Adrenal gland (tissue), 12 donors: ENCODE measurements around the gene RPL28. TPM values are rescaled to one million over a fixed set of nuclear protein-coding genes. Genes with fewer than 3 reads are reported as not detected.
"Not testable (repeated sequence)": the region's sequence is repeated elsewhere in the genome, so short reads cannot be mapped to it uniquely, and the experiment has no call there.

Source experiments
- DNase-seq, 7 donors: peaks; one replicate each; pipeline ENCODE4 v3.0.0-alpha.2; 2019 to 2020
- H3K27ac ChIP-seq, 5 donors: fragments of 200-600 bp; sonication (generic) in 4 of 5; 1 replicate in 3 of 5; 2 replicates in 2 of 5; pipeline versions ENCODE4 v1.5.1 to v1.8.0; 2016 to 2020; ENCODE audit warnings: mild to moderate bottlenecking in 1 of 5
- H3K27me3 ChIP-seq: fragments of 200-600 bp; 2 replicates; pipeline ENCODE4 v1.8.0; 2021
- H3K36me3 ChIP-seq, 2 donors: fragments of 200-600 bp; replicated peaks in 1 of 2; 1 replicate in 1 of 2; 2 replicates in 1 of 2; pipeline versions ENCODE4 v1.5.1 to v1.8.0; 2018 to 2022
- H3K4me1 ChIP-seq, 2 donors: fragments of 200-600 bp; replicated peaks in 1 of 2; 1 replicate in 1 of 2; 2 replicates in 1 of 2; pipeline versions ENCODE4 v1.5.1 to v1.8.0; 2018 to 2021
- H3K4me3 ChIP-seq, 4 donors: fragments of 200-600 bp; sonication (generic) in 3 of 4; one replicate each; pipeline ENCODE4 v1.5.1; 2016 to 2018
- H3K9me3 ChIP-seq, 3 donors: fragments of 200-600 bp; sonication (generic) in 1 of 3; replicated peaks in 1 of 3; 1 replicate in 2 of 3; 2 replicates in 1 of 3; pipeline versions ENCODE4 v1.5.1 to v1.8.0; 2016 to 2021
- CTCF ChIP-seq, 6 experiments: fragments of 450-650 bp in 4 of 6; fragments of 200-600 bp in 2 of 6; sonication (generic) in 1 of 6; IDR thresholded peaks; 1 replicate in 5 of 6; 2 replicates in 1 of 6; pipeline versions ENCODE4 v1.5.1 to v1.8.0; 2016 to 2021; ENCODE audit warnings: antibody characterized with exemption in 6 of 6, mild to moderate bottlenecking in 2 of 6, moderate library complexity in 1 of 6
- POLR2A ChIP-seq, 2 donors: fragments of 450-650 bp; IDR thresholded peaks; one replicate each; pipeline ENCODE4 v1.6.1; 2017; ENCODE audit warnings: antibody characterized with exemption in 2 of 2, mild to moderate bottlenecking in 2 of 2, moderate library complexity in 1 of 2
- WGBS, 4 donors: extraction: QIAGEN DNeasy Blood & Tissue Kit in 2 of 4; methylation state at CpG; one replicate each; pipeline versions ENCODE4 v1.1.5 to v1.1.7; 2013 to 2017; 5-methylcytosine and 5-hydroxymethylcytosine counted together
- intact Hi-C, 2 donors: fragments of 100-400 bp; cut with DNase I; formaldehyde crosslinking; loops; one replicate each; pipeline versions ENCODE4 v1.14.1 to v1.15.0; 2022 to 2023
- polyA plus RNA-seq, 3 donors: library from polyadenylated mRNA; stranded (reverse); fragments of 200-250 nt in 2 of 3; fragments of 350-450 nt in 1 of 3; fragmentation: Illumina TruSeq in 1 of 3; extraction: RNeasy Lipid Tissue Mini Kit (QIAGEN cat#74804) in 1 of 3; gene quantifications; one replicate each; pipeline ENCODE4 v1.2.3, GENCODE V29; 2013 to 2014
- total RNA-seq, 9 donors: library from RNA; depleted of rRNA in 4 of 9; stranded (reverse); fragments of >200 nt in 4 of 9; fragments of 120-200 nt in 1 of 9; fragmentation: NEBNext Ultra II Directional in 1 of 9; extraction: Animal tissue kit (Norgen Biotek cat#: 25700) in 1 of 9; gene quantifications; one replicate each; pipeline versions ENCODE4 v1.1.0 to v1.2.4, GENCODE V29; 2013 to 2023
- donor health status: healthy with polysubstance abuse.
- donor health status: Bipolar disorder and iron deficiency.
- donor health status: DM: yes; HTN: yes; CAD: no.
- donor health status: DM: no; HTN: no; CAD: no.
- donor health status: DM: no; HTN: no; CAD: no.
- donor health status: DM: yes; HTN: yes; CAD: no.

The RPL28 gene
- total and polyA plus RNA-seq, 12 donors = 194 to 2,804 (median 1,045) TPM

- no peaks in the 10 kb centered on the region for H3K36me3 ChIP-seq
- 11 to 19% (median 16%) methylated on average over 7 of the region's 7 CpGs for WGBS, 4 donors
- intact Hi-C loops = loop anchor here (5.0 to 10.0 kb wide), 3 partner anchors 123 to 276 kb away; partner anchors contain the start of gene TNNT1 (in 1 of the 2)
- no peaks in the 10 kb centered on the region for H3K9me3 ChIP-seq
- peak; percentile 69 to 86 (median 76) for TF ChIP-seq CTCF (IDR thresholded peaks at IDR 0.05)
- TF ChIP-seq POLR2A (IDR thresholded peaks at IDR 0.05) = no peak
- H3K4me1 ChIP-seq = no peaks in the 10 kb centered on the region
- no peaks in the 10 kb centered on the region for H3K27me3 ChIP-seq
- peak; percentile 67 to 82 (median 76) for DNase-seq
- no peak overlapping the region for H3K4me3 ChIP-seq
- H3K27ac ChIP-seq = no peak overlapping the region
These were observed 32.5 kb downstream of the RPL28 start for GRCh38 chr19:55418185-55418584.

- Histone ChIP-seq H3K27me3 (no peaks in the 10 kb centered on the region), H3K4me1 (no peaks in the 10 kb centered on the region), H3K9me3 (no peaks in the 10 kb centered on the region), H3K27ac (no peak overlapping the region), H3K36me3 (no peaks in the 10 kb centered on the region), H3K4me3 (no peak overlapping the region)
- no peak for DNase-seq
- no peak for TF ChIP-seq POLR2A (IDR thresholded peaks at IDR 0.05)
- no peak for TF ChIP-seq CTCF (IDR thresholded peaks at IDR 0.05)
- intact Hi-C loops = loop anchor here (5.0 to 10.0 kb wide), 3 partner anchors 124 to 277 kb away; partner anchors contain the start of gene TNNT1 (in 1 of the 2)
- 48 to 75% (median 59%) methylated on average over 3 to 5 of the region's 5 CpGs for WGBS, 4 donors
These were observed 33.4 kb downstream of the RPL28 start for GRCh38 chr19:55419103-55419502.

- intact Hi-C loops = loop anchor here (5.0 to 10.0 kb wide), 3 partner anchors 125 to 277 kb away; partner anchors contain the start of gene TNNT1 (in 1 of the 2)
- TF ChIP-seq POLR2A (IDR thresholded peaks at IDR 0.05) = no peak
- no peak for TF ChIP-seq CTCF (IDR thresholded peaks at IDR 0.05)
- Histone ChIP-seq H3K9me3 (no peaks in the 10 kb centered on the region), H3K27me3 (no peaks in the 10 kb centered on the region), H3K27ac (no peak overlapping the region), H3K36me3 (no peaks in the 10 kb centered on the region), H3K4me1 (no peaks in the 10 kb centered on the region), H3K4me3 (no peak overlapping the region)
- no peak for DNase-seq
- 59 to 75% (median 70%) methylated on average over 3 to 5 of the region's 5 CpGs for WGBS, 4 donors
These were observed 34.0 kb downstream of the RPL28 start for GRCh38 chr19:55419624-55420236.

GRCh38 chr19:55421281-55421680, 35.5 kb downstream of the RPL28 start:
- H3K36me3 ChIP-seq, DNase-seq, H3K27ac ChIP-seq, H3K27me3 ChIP-seq, intact Hi-C loops, H3K4me3 ChIP-seq, H3K4me1 ChIP-seq, H3K9me3 ChIP-seq: not testable (repeated sequence)
- WGBS, 4 donors = 46 to 64% (median 62%) methylated on average over 4 of the region's 4 CpGs
